GM18907 (cell line): ENCODE results near the gene COBL.

ENCODE experiments used
- ATAC-seq: cut with Tn5 transposase; IDR thresholded peaks from one replicate; pipeline ENCODE4 v1.9.1; 2021; ENCODE audit warnings: mild to moderate bottlenecking, moderate library complexity; ENCODE audit not compliant: unreplicated experiment

COBL gene

GRCh38 chr7:51326656-51327286 is 10.2 kb upstream of the COBL start:
- ATAC-seq = no peak

- ATAC-seq = no peak
Observed at GRCh38 chr7:51325908-51326307, 9.3 kb upstream of the COBL start.

GRCh38 chr7:51325261-51325676 is 8.7 kb upstream of the COBL start:
- ATAC-seq = no peak

- no peak for ATAC-seq
Observed at GRCh38 chr7:51324206-51324898, 7.7 kb upstream of the COBL start.

GRCh38 chr7:51321961-51322515 is 5.4 kb upstream of the COBL start:
- ATAC-seq = no peak

GRCh38 chr7:51318886-51319579 is 2.4 kb upstream of the COBL start:
- no peak for ATAC-seq

- ATAC-seq = no peak
Observed at GRCh38 chr7:51318001-51318400, 1.4 kb upstream of the COBL start.

- ATAC-seq = no peak
Observed at GRCh38 chr7:51317582-51317910, 937 bp upstream of the COBL start.

- ATAC-seq = no peak
Observed at GRCh38 chr7:51316262-51316665, 345 bp downstream of the COBL start.

GRCh38 chr7:51315393-51316261 is 982 bp downstream of the COBL start:
- ATAC-seq = no peak

GRCh38 chr7:51314726-51315125 is 1.9 kb downstream of the COBL start:
- no peak for ATAC-seq

GRCh38 chr7:51313738-51314425 is 2.7 kb downstream of the COBL start:
- no peak for ATAC-seq

- no peak for ATAC-seq
Observed at GRCh38 chr7:51312951-51313737, 3.5 kb downstream of the COBL start.

- ATAC-seq = no peak
Observed at GRCh38 chr7:51311166-51311565, 5.4 kb downstream of the COBL start.

- ATAC-seq = no peak
Observed at GRCh38 chr7:51310131-51310583, 6.5 kb downstream of the COBL start.

GRCh38 chr7:51309361-51310130 is 7.1 kb downstream of the COBL start:
- ATAC-seq = no peak

GRCh38 chr7:51308696-51309095 is 7.9 kb downstream of the COBL start:
- ATAC-seq = no peak

- no peak for ATAC-seq
Observed at GRCh38 chr7:51308265-51308664, 8.3 kb downstream of the COBL start.
